Calu3 (cell line): ENCODE results near the gene FXYD4. TPM values are rescaled to one million over a fixed set of nuclear protein-coding genes. Genes with fewer than 3 reads are reported as not detected.

ENCODE experiments used
- BruUV-seq: library from RNA; stranded (reverse); fragments of 400-500 nt; replicated peaks from 2 replicates; lab custom pipeline; 2021; lab: Mats Ljungman, UMichigan
- CTCF ChIA-PET: fragments of 300-600 bp; sonication (Branson Sonifier 250); formaldehyde crosslinking; loops from one replicate; lab custom pipeline; 2022; ENCODE audit warnings: antibody characterized with exemption; lab: Charles Lee
- DNase-seq: peaks from one replicate; pipeline ENCODE4 v3.0.0; 2022
- H3K27ac Mint-ChIP-seq: one replicate; pipeline ENCODE4 v1.8.0; 2022; ENCODE audit warnings: mixed read lengths; ENCODE audit not compliant: unreplicated experiment
- H3K27me3 Mint-ChIP-seq: one replicate; pipeline ENCODE4 v1.8.0; 2022; ENCODE audit warnings: mixed read lengths; ENCODE audit not compliant: unreplicated experiment
- H3K36me3 Mint-ChIP-seq: one replicate; pipeline ENCODE4 v1.8.0; 2022; ENCODE audit warnings: mild to moderate bottlenecking, moderate library complexity, mixed read lengths; ENCODE audit not compliant: insufficient read depth, unreplicated experiment
- H3K4me1 Mint-ChIP-seq: one replicate; pipeline ENCODE4 v1.8.0; 2022; ENCODE audit warnings: mild to moderate bottlenecking, low read depth, mixed read lengths; ENCODE audit not compliant: unreplicated experiment
- H3K4me3 Mint-ChIP-seq: one replicate; pipeline ENCODE4 v1.8.0; 2022; ENCODE audit warnings: mild to moderate bottlenecking, low read depth, moderate library complexity, mixed read lengths; ENCODE audit not compliant: unreplicated experiment
- H3K9me3 Mint-ChIP-seq: one replicate; pipeline ENCODE4 v1.8.0; 2022; ENCODE audit warnings: low read depth, mixed read lengths; ENCODE audit not compliant: unreplicated experiment
- intact Hi-C: fragments of 100-400 bp; cut with micrococcal nuclease; formaldehyde crosslinking; loops from one replicate; pipeline ENCODE4 v1.10.0; 2022; ENCODE audit not compliant: unreplicated experiment
- total RNA-seq: library from RNA; stranded (reverse); gene quantifications from 2 replicates; pipeline ENCODE4 v1.2.3, GENCODE V29; 2022
- TF ChIP-seq, protein P1 (sequence below): fragments of 200-600 bp; IDR thresholded peaks from one replicate; pipeline ENCODE4 v1.8.0; 2022; ENCODE audit warnings: antibody characterized with exemption; ENCODE audit not compliant: unreplicated experiment

Gene FXYD4
- total RNA-seq, 1 experiment from 2014 or later = not detected

- Mint-ChIP-seq H3K4me3 (peak overlapping the region; percentile 76), H3K4me1 (peaks cover 26% of the 10 kb centered on the region), H3K27ac (peak overlapping the region; percentile 86), H3K27me3 (no peaks in the 10 kb centered on the region), H3K36me3 (peaks cover 76% of the 10 kb centered on the region), H3K9me3 (no peaks in the 10 kb centered on the region)
- TF ChIP-seq, protein P1, sequence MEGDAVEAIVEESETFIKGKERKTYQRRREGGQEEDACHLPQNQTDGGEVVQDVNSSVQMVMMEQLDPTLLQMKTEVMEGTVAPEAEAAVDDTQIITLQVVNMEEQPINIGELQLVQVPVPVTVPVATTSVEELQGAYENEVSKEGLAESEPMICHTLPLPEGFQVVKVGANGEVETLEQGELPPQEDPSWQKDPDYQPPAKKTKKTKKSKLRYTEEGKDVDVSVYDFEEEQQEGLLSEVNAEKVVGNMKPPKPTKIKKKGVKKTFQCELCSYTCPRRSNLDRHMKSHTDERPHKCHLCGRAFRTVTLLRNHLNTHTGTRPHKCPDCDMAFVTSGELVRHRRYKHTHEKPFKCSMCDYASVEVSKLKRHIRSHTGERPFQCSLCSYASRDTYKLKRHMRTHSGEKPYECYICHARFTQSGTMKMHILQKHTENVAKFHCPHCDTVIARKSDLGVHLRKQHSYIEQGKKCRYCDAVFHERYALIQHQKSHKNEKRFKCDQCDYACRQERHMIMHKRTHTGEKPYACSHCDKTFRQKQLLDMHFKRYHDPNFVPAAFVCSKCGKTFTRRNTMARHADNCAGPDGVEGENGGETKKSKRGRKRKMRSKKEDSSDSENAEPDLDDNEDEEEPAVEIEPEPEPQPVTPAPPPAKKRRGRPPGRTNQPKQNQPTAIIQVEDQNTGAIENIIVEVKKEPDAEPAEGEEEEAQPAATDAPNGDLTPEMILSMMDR = no peak
- CTCF ChIA-PET = no interaction called here
- BruUV-seq = no TSS peak
- intact Hi-C loops = no loop called here
- no peak for DNase-seq
These were observed 36.9 kb downstream of the FXYD4 start for GRCh38 chr10:43408331-43408709.

- Mint-ChIP-seq H3K27me3 (no peaks in the 10 kb centered on the region), H3K4me3 (peak within 1 kb of the TSS; percentile 76), H3K4me1 (peaks cover 21% of the 10 kb centered on the region), H3K36me3 (peaks cover 71% of the 10 kb centered on the region), H3K27ac (peak within 1 kb of the TSS; percentile 86), H3K9me3 (no peaks in the 10 kb centered on the region)
- intact Hi-C loops = no loop called here
- BruUV-seq = no TSS peak
- TF ChIP-seq, protein P1 = no peak
- peak; percentile 97 for DNase-seq
- CTCF ChIA-PET = interaction anchor here (1.5 kb wide), 1 partner anchor 12 kb away, joined by 3 read pairs; no protein-coding TSS in a partner anchor
These were observed 37.4 kb downstream of the FXYD4 start, which contains the start of gene HNRNPF for GRCh38 chr10:43408710-43409384. HNRNPF (minus strand) TSS chr10:43409186; CDS start chr10:43387884, 21,302 bp downstream.

DNA sequence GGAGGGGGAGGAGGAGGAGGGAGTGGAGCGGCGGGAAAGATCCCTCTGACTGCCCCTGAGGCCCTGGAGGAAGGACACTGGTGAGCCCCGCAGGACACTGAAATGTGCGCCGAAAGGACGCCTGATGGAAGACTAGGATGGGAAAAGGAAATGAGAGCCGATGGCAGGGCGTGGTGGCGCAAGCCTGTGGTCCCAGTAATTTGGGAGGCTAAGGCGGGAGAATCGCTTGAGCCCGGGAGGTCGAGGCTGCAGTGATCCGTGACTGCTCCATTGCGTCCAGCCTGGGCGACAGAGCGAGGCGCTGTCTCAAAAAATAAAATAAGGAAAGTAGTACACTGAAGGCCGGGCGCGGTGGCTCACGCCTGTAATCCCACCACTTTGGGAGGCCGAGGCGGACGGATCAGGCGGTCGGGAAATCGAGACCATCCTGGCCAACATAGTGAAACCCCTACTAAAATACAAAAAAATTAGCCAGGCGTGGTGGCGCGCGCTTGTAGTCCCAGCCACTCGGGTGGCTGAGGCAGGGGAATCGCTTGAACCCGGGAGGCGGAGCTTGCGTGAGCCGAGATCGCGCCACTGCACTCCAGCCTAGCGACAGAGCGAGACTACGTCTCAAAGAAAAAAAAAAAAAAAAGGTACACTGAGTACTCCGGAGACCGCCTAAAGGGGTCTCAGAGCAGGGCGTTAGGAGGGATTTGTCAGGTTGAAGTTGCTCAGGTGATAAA lies 38.1 kb downstream of the FXYD4 start:
- no peaks in the 10 kb centered on the region for H3K9me3 Mint-ChIP-seq
- TSS peak; percentile 72 for BruUV-seq
- intact Hi-C loops = no loop called here
- H3K4me1 Mint-ChIP-seq = peaks cover 15% of the 10 kb centered on the region
- TF ChIP-seq, protein P1 = no peak
- peaks cover 64% of the 10 kb centered on the region for H3K36me3 Mint-ChIP-seq
- H3K27me3 Mint-ChIP-seq = no peaks in the 10 kb centered on the region
- peak overlapping the region; percentile 76 for H3K4me3 Mint-ChIP-seq
- CTCF ChIA-PET = interaction anchor here (0.6 to 1.5 kb wide), 4 partner anchors 11 to 636 kb away, joined by 3 to 4 read pairs (median 4); no protein-coding TSS in a partner anchor
- peak; percentile 40 for DNase-seq
- H3K27ac Mint-ChIP-seq = peak overlapping the region; percentile 86

DNA sequence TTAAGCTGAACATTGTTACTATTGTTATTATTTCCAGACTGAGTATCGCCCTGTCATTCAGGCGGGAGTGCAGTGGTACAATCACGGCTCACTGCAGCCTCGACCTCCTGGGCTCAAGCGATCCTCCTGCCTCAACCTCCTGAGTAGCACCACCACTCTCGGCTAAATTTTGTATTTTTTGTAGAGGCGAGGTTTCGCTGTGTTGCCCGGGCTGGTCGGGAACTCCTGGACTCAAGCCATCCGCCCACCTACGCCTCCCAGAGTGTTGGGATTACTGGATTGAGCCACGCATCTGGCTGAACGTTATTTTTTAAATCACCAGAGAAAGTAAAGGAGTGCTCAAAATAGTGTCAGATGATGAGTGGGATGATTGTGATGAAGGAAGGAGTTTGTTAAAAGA lies 38.9 kb downstream of the FXYD4 start:
- CTCF ChIA-PET = no interaction called here
- Mint-ChIP-seq H3K36me3 (peaks cover 56% of the 10 kb centered on the region), H3K4me1 (peaks cover 10% of the 10 kb centered on the region), H3K9me3 (no peaks in the 10 kb centered on the region), H3K27ac (peak overlapping the region; percentile 86), H3K4me3 (peak overlapping the region; percentile 76), H3K27me3 (no peaks in the 10 kb centered on the region)
- no TSS peak for BruUV-seq
- intact Hi-C loops = no loop called here
- no peak for DNase-seq
- TF ChIP-seq, protein P1 = no peak
